Suprapubic skin (tissue), 4 donors: Measurements from ENCODE around the gene CCL8. TPM values are rescaled to one million over a fixed set of nuclear protein-coding genes. Genes with fewer than 3 reads are reported as not detected.

Source experiments
- DNase-seq, 2 donors: peaks; one replicate each; pipeline ENCODE4 v3.0.0-alpha.2; 2019; ENCODE audit warnings: low spot score in 2 of 2
- H3K27ac ChIP-seq: fragments of 200-600 bp; sonication (generic); one replicate; pipeline ENCODE4 v1.5.1; 2019
- H3K27me3 ChIP-seq: fragments of 200-600 bp; sonication (generic); one replicate; pipeline ENCODE4 v1.5.1; 2019
- H3K36me3 ChIP-seq: fragments of 200-600 bp; sonication (generic); one replicate; pipeline ENCODE4 v1.5.1; 2019
- H3K4me1 ChIP-seq: fragments of 200-600 bp; sonication (generic); one replicate; pipeline ENCODE4 v1.5.1; 2019
- H3K4me3 ChIP-seq: fragments of 200-600 bp; sonication (generic); one replicate; pipeline ENCODE4 v1.5.1; 2019; ENCODE audit warnings: mild to moderate bottlenecking
- H3K9me3 ChIP-seq: fragments of 200-600 bp; sonication (generic); one replicate; pipeline ENCODE4 v1.5.1; 2019
- EP300 ChIP-seq: sonication (generic); formaldehyde crosslinking; IDR thresholded peaks from one replicate; pipeline ENCODE4 v1.6.1; 2017; ENCODE audit warnings: antibody characterized with exemption
- POLR2A ChIP-seq, 2 donors: fragments of 450-650 bp; IDR thresholded peaks; one replicate each; pipeline ENCODE4 v1.6.1; 2017; ENCODE audit warnings: antibody characterized with exemption in 2 of 2, mild to moderate bottlenecking in 2 of 2, moderate library complexity in 2 of 2
- POLR2AphosphoS5 ChIP-seq, 3 donors: sonication (generic); formaldehyde crosslinking; IDR thresholded peaks; one replicate each; pipeline ENCODE4 v1.6.1; 2017; ENCODE audit warnings: antibody characterized with exemption in 3 of 3
- WGBS: methylation state at CpG from one replicate; pipeline ENCODE4 v1.1.5; 2018; 5-methylcytosine and 5-hydroxymethylcytosine counted together
- total RNA-seq, 4 donors: library from RNA; depleted of rRNA; stranded (reverse); fragments of >200 nt; gene quantifications; one replicate each; pipeline ENCODE4 v1.1.0, GENCODE V29; 2016
- TF ChIP-seq, protein P1 (sequence below), 2 donors: fragments of 200-600 bp in 1 of 2; fragments of 450-650 bp in 1 of 2; sonication (generic) in 1 of 2; IDR thresholded peaks; one replicate each; pipeline ENCODE4 v1.5.1; 2016 to 2019; ENCODE audit warnings: antibody characterized with exemption in 2 of 2, mild to moderate bottlenecking in 1 of 2, moderate library complexity in 1 of 2

The CCL8 gene
- total RNA-seq, 4 donors from 2014 or later = 0.64 to 2.2 TPM; not detected in 2

- H3K27me3 ChIP-seq = no peaks in the 10 kb centered on the region
- TF ChIP-seq EP300 (no peak), POLR2A (IDR thresholded peaks at IDR 0.05) (no peak), POLR2AphosphoS5 (IDR thresholded peaks at IDR 0.05) (no peak)
- TF ChIP-seq, protein P1, sequence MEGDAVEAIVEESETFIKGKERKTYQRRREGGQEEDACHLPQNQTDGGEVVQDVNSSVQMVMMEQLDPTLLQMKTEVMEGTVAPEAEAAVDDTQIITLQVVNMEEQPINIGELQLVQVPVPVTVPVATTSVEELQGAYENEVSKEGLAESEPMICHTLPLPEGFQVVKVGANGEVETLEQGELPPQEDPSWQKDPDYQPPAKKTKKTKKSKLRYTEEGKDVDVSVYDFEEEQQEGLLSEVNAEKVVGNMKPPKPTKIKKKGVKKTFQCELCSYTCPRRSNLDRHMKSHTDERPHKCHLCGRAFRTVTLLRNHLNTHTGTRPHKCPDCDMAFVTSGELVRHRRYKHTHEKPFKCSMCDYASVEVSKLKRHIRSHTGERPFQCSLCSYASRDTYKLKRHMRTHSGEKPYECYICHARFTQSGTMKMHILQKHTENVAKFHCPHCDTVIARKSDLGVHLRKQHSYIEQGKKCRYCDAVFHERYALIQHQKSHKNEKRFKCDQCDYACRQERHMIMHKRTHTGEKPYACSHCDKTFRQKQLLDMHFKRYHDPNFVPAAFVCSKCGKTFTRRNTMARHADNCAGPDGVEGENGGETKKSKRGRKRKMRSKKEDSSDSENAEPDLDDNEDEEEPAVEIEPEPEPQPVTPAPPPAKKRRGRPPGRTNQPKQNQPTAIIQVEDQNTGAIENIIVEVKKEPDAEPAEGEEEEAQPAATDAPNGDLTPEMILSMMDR (IDR thresholded peaks at IDR 0.05) = no peak
- H3K4me1 ChIP-seq = peaks cover 9% of the 10 kb centered on the region
- no peak overlapping the region for H3K4me3 ChIP-seq
- DNase-seq = no peak
- H3K36me3 ChIP-seq = no peaks in the 10 kb centered on the region
- no peak overlapping the region for H3K27ac ChIP-seq
- H3K9me3 ChIP-seq = no peaks in the 10 kb centered on the region
- 55% methylated on average over 1 of the region's 1 CpG for WGBS
Measured at GRCh38 chr17:34351096-34351495, 31.9 kb downstream of the CCL8 start.

DNA sequence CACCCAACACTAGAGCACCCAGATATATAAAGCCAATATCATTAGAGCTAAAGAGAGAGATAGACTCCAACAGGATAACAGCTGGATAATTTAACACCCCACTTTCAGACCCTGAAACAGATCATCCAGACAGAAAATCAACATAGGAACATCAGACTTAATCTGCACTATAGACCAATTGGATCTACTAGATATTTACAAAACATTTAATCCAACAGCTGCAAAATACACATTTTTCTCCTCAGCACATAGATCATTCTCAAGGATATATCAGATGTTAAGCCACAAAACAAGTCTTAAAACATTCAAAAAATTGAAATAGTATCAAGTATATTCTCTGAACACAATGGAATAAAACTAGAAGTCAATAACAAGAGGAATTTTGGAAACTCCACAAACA, 33.0 kb downstream of the CCL8 start:
- H3K4me3 ChIP-seq = no peak overlapping the region
- peaks cover 9% of the 10 kb centered on the region for H3K4me1 ChIP-seq
- no peaks in the 10 kb centered on the region for H3K36me3 ChIP-seq
- no peaks in the 10 kb centered on the region for H3K9me3 ChIP-seq
- TF ChIP-seq POLR2AphosphoS5 (IDR thresholded peaks at IDR 0.05) (no peak), POLR2A (IDR thresholded peaks at IDR 0.05) (no peak), EP300 (no peak)
- TF ChIP-seq, protein P1 (IDR thresholded peaks at IDR 0.05) = no peak
- no peak overlapping the region for H3K27ac ChIP-seq
- no peaks in the 10 kb centered on the region for H3K27me3 ChIP-seq
- DNase-seq = no peak

GRCh38 chr17:34354637-34355036, 35.4 kb downstream of the CCL8 start:
- TF ChIP-seq, protein P1 (IDR thresholded peaks at IDR 0.05) = no peak
- TF ChIP-seq POLR2AphosphoS5 (IDR thresholded peaks at IDR 0.05) (no peak), EP300 (no peak), POLR2A (IDR thresholded peaks at IDR 0.05) (no peak)

GRCh38 chr17:34356194-34356593, 37.0 kb downstream of the CCL8 start, which contains the start of gene CCL13:
CCL13 (plus strand) TSS chr17:34356480; CDS start chr17:34356527, 47 bp downstream.
- no peak within 1 kb of the TSS for H3K4me3 ChIP-seq
- H3K27ac ChIP-seq = no peak within 1 kb of the TSS
- no peak for DNase-seq
- TF ChIP-seq EP300 (no peak), POLR2AphosphoS5 (IDR thresholded peaks at IDR 0.05) (no peak), POLR2A (IDR thresholded peaks at IDR 0.05) (no peak)
- TF ChIP-seq, protein P1 (IDR thresholded peaks at IDR 0.05) = no peak
- 76% methylated on average over 5 of the region's 5 CpGs for WGBS
- H3K36me3 ChIP-seq = no peaks in the 10 kb centered on the region
- no peaks in the 10 kb centered on the region for H3K9me3 ChIP-seq
- H3K27me3 ChIP-seq = no peaks in the 10 kb centered on the region
- H3K4me1 ChIP-seq = peaks cover 3% of the 10 kb centered on the region

More at GRCh38 chr17:34354637-34355036, 35.4 kb downstream of the CCL8 start:
- peaks cover 7% of the 10 kb centered on the region for H3K4me1 ChIP-seq
- no peak overlapping the region for H3K27ac ChIP-seq
- no peak overlapping the region for H3K4me3 ChIP-seq
- DNase-seq = no peak
- no peaks in the 10 kb centered on the region for H3K9me3 ChIP-seq
- H3K27me3 ChIP-seq = no peaks in the 10 kb centered on the region
- no peaks in the 10 kb centered on the region for H3K36me3 ChIP-seq

- TF ChIP-seq EP300 (no peak), POLR2AphosphoS5 (IDR thresholded peaks at IDR 0.05) (no peak), POLR2A (IDR thresholded peaks at IDR 0.05) (no peak)
- TF ChIP-seq, protein P1 (IDR thresholded peaks at IDR 0.05) = no peak
- no peak overlapping the region for H3K27ac ChIP-seq
- H3K27me3 ChIP-seq = no peaks in the 10 kb centered on the region
- 72% methylated on average over 2 of the region's 2 CpGs for WGBS
- DNase-seq = no peak
- H3K9me3 ChIP-seq = no peaks in the 10 kb centered on the region
- H3K36me3 ChIP-seq = no peaks in the 10 kb centered on the region
- H3K4me1 ChIP-seq = peaks cover 4% of the 10 kb centered on the region
- H3K4me3 ChIP-seq = no peak overlapping the region
Measured at GRCh38 chr17:34357398-34357797, 38.2 kb downstream of the CCL8 start.
